DND-41 (cell line): ENCODE measurements around the gene SLC16A11.

Experiments used
- ATAC-seq: fragments of 200-7000 bp; cut with Tn5 transposase; 3 replicates; pipeline ENCODE4 v1.9.1; 2021; ENCODE audit warnings: low read depth; ENCODE audit not compliant: insufficient read depth
- DNase-seq: peaks from one replicate; pipeline ENCODE4 v3.0.0-alpha.2; 2020
- H2AFZ ChIP-seq: 2 replicates; pipeline ENCODE4 v1.6.0; 2012; ENCODE audit warnings: low read depth, low read length
- H3K27ac ChIP-seq: 2 replicates; pipeline ENCODE4 v1.5.1; 2012; ENCODE audit warnings: low read length, inconsistent platforms
- H3K27me3 ChIP-seq: fragments of 200-600 bp; sonication (generic); 2 replicates; pipeline ENCODE4 v1.6.0; 2012; ENCODE audit warnings: low read length, mild to moderate bottlenecking, inconsistent platforms; ENCODE audit not compliant: insufficient read depth, poor library complexity
- H3K36me3 ChIP-seq: 2 replicates; pipeline ENCODE4 v1.5.1; 2012; ENCODE audit warnings: low read length, inconsistent platforms; ENCODE audit not compliant: insufficient read depth
- H3K4me1 ChIP-seq: 2 replicates; pipeline ENCODE4 v1.5.1; 2012; ENCODE audit warnings: mild to moderate bottlenecking, low read length; ENCODE audit not compliant: insufficient read depth
- H3K4me2 ChIP-seq: 2 replicates; pipeline ENCODE4 v1.6.0; 2012; ENCODE audit warnings: mild to moderate bottlenecking, moderate library complexity, low read length, inconsistent platforms; ENCODE audit not compliant: insufficient read depth
- H3K4me3 ChIP-seq, 2 experiments: fragments of 200-600 bp in 1 of 2; shearing (Covaris generic) in 1 of 2; 2 replicates each; pipeline ENCODE4 v1.5.1; 2012 to 2016; ENCODE audit warnings: inconsistent platforms in 2 of 2, low read length in 2 of 2, mild to moderate bottlenecking in 2 of 2, low read depth in 1 of 2, moderate library complexity in 1 of 2
- H3K79me2 ChIP-seq: 2 replicates; pipeline ENCODE4 v1.6.0; 2012; ENCODE audit warnings: low read length, inconsistent platforms; ENCODE audit not compliant: insufficient read depth
- H3K9ac ChIP-seq: 2 replicates; pipeline ENCODE4 v1.6.0; 2012; ENCODE audit warnings: low read depth, mild to moderate bottlenecking, inconsistent platforms, low read length, moderate library complexity
- H3K9me3 ChIP-seq: 2 replicates; pipeline ENCODE4 v1.5.1; 2012; ENCODE audit warnings: low read length, moderate library complexity, mild to moderate bottlenecking, inconsistent platforms; ENCODE audit not compliant: insufficient read depth, severe bottlenecking
- H4K20me1 ChIP-seq: 2 replicates; pipeline ENCODE4 v1.6.0; 2012; ENCODE audit warnings: low read length; ENCODE audit not compliant: insufficient read depth
- EZH2 ChIP-seq: IDR thresholded peaks from 3 replicates; pipeline ENCODE4 v1.6.1; 2012; ENCODE audit warnings: borderline replicate concordance, low read depth, mild to moderate bottlenecking, moderate library complexity, low read length, inconsistent platforms; ENCODE audit not compliant: severe bottlenecking
- TF ChIP-seq, protein P1 (sequence below): IDR thresholded peaks from 2 replicates; pipeline ENCODE4 v1.5.1; 2012; ENCODE audit warnings: borderline replicate concordance, low read length, moderate library complexity, mild to moderate bottlenecking; ENCODE audit not compliant: poor library complexity, severe bottlenecking; ENCODE audit errors: extremely low read depth

The SLC16A11 gene

DNA sequence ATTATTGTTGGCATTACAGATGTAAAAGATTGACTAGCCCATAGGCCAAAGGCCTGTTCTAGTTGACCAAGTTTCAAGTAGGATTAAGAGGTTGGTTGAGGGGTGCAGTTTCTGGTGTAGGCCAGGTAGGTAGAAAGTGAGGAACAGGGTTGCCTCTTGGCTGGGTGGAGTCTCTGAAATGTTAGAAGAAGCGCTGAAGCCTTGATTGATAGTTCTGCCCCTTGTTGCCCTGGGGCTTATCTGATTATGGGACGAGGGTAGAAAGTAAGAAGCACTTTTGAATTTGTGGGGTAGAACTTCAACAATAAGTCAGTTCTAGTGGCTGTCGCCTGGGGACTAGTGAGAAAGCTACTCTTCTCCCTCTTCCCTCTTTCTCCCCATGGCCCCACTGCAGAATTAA is 14.8 kb downstream of the SLC16A11 start:
- Histone ChIP-seq H3K27ac (no peak overlapping the region; the same call in 1 of the 2 replicates), H3K4me2 (no peak overlapping the region), H3K27me3 (no peaks in the 10 kb centered on the region), H3K36me3 (no peaks in the 10 kb centered on the region), H3K4me3 (no peak overlapping the region), H3K4me1 (peaks cover 12% of the 10 kb centered on the region), H4K20me1 (no peaks in the 10 kb centered on the region), H3K9ac (no peak overlapping the region), H2AFZ (peak overlapping the region; percentile 72), H3K79me2 (no peaks in the 10 kb centered on the region), H3K9me3 (no peaks in the 10 kb centered on the region)
- TF ChIP-seq EZH2, result no peak
- TF ChIP-seq, protein P1, sequence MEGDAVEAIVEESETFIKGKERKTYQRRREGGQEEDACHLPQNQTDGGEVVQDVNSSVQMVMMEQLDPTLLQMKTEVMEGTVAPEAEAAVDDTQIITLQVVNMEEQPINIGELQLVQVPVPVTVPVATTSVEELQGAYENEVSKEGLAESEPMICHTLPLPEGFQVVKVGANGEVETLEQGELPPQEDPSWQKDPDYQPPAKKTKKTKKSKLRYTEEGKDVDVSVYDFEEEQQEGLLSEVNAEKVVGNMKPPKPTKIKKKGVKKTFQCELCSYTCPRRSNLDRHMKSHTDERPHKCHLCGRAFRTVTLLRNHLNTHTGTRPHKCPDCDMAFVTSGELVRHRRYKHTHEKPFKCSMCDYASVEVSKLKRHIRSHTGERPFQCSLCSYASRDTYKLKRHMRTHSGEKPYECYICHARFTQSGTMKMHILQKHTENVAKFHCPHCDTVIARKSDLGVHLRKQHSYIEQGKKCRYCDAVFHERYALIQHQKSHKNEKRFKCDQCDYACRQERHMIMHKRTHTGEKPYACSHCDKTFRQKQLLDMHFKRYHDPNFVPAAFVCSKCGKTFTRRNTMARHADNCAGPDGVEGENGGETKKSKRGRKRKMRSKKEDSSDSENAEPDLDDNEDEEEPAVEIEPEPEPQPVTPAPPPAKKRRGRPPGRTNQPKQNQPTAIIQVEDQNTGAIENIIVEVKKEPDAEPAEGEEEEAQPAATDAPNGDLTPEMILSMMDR, result no peak
- no peak for ATAC-seq
- no peak for DNase-seq

DNA sequence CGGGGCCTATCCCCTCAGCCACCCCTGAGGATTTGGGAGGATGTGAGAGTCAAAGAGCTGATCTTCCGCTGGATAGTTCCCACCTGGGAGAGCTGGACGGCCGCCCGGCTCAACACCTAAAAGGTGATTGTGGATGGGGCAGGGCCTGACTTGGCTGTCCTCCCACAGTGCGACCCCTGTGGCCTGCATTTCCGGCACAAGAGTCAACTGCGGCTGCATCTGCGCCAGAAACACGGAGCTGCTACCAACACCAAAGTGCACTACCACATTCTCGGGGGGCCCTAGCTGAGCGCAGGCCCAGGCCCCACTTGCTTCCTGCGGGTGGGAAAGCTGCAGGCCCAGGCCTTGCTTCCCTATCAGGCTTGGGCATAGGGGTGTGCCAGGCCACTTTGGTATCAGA is 16.6 kb downstream of the SLC16A11 start:
- no peak overlapping the region for H2AFZ ChIP-seq
- ATAC-seq (no peak), DNase-seq (no peak)
- no peaks in the 10 kb centered on the region for H3K9me3 ChIP-seq
- peaks cover 14% of the 10 kb centered on the region for H3K4me1 ChIP-seq
- H3K27me3 ChIP-seq, result no peaks in the 10 kb centered on the region
- no peaks in the 10 kb centered on the region for H3K79me2 ChIP-seq
- H3K4me2 ChIP-seq, result no peak overlapping the region
- TF ChIP-seq EZH2, result no peak
- TF ChIP-seq, protein P1, result no peak
- no peaks in the 10 kb centered on the region for H3K36me3 ChIP-seq
- H3K27ac ChIP-seq, result no peak overlapping the region
- no peak overlapping the region for H3K4me3 ChIP-seq
- no peaks in the 10 kb centered on the region for H4K20me1 ChIP-seq
- H3K9ac ChIP-seq, result no peak overlapping the region

DNA sequence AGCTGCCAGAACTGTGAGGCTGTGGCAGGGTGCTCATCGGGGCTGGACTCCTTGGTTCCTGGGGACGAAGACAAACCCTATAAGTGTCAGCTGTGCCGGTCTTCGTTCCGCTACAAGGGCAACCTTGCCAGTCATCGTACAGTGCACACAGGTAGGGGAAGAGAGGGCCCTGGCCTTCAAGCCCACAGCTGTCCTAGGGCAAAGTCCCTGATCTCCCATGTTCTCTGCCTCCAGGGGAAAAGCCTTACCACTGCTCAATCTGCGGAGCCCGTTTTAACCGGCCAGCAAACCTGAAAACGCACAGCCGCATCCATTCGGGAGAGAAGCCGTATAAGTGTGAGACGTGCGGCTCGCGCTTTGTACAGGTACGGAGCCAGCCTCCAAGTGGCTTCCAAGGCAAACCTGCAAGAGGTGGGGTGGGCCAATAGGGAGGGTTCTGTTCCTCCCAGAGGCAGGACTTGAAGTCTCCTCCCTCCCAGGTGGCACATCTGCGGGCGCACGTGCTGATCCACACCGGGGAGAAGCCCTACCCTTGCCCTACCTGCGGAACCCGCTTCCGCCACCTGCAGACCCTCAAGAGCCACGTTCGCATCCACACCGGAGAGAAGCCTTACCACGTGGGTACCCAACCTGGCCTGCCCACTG is 17.3 kb downstream of the SLC16A11 start:
- no peaks in the 10 kb centered on the region for H3K79me2 ChIP-seq
- H3K9ac ChIP-seq, result no peak overlapping the region
- no peaks in the 10 kb centered on the region for H3K36me3 ChIP-seq
- no peak overlapping the region for H3K27ac ChIP-seq
- no peaks in the 10 kb centered on the region for H3K27me3 ChIP-seq
- no peak for TF ChIP-seq EZH2
- TF ChIP-seq, protein P1, result no peak
- no peaks in the 10 kb centered on the region for H3K9me3 ChIP-seq
- H4K20me1 ChIP-seq, result no peaks in the 10 kb centered on the region
- H3K4me1 ChIP-seq, result peaks cover 21% of the 10 kb centered on the region
- no peak overlapping the region for H3K4me2 ChIP-seq
- ATAC-seq (no peak), DNase-seq (no peak)
- no peak overlapping the region for H3K4me3 ChIP-seq
- H2AFZ ChIP-seq, result no peak overlapping the region
